HG02798 (cell line): ENCODE data around the gene PXN.
"Not testable (repeated sequence)": the region's sequence is repeated elsewhere in the genome, so short reads cannot be mapped to it uniquely, and the experiment has no call there.

Experiments used
- ATAC-seq: cut with Tn5 transposase; IDR thresholded peaks from one replicate; pipeline ENCODE4 v1.9.1; 2021; ENCODE audit warnings: mild to moderate bottlenecking; ENCODE audit not compliant: unreplicated experiment, poor library complexity

Gene PXN

DNA sequence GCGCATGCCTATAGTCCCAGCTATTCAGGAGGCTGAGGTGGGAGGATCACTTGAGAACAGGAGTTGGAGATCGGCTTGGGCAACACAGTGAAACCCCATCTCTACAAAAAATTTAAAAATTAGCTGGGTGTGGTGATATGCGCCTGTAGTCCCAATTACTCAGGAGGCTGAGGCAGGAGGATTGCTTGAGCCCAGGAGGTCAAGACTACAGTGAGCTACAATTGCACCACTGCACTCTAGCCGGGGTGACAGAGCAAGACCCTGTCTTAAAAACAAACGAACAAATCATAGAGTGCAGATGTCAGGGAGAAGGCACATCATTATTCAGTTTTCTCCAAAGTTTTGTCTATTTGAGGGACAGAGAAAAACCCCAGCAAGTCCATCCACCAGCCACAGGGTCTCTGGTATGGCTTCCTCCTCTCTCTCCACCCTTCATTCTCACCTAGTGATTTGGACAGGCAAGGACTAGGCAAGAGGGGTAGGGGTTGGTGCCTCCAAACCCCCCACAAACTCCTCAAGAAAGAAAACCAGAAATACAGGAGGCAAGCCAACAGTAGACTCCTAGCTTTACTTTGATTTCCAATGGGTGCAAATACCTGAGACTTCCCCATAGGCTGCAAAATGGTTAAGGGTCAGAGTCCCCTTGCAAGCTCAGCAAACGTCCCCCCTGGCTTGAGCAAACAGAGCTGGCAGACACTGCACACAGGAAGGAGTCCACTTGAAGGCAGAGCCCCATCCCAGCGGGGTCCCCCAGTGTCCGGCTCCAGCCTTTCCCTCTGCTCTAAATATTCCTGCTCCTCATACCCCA is 38.1 kb downstream of the PXN start:
- no peak for ATAC-seq

- no peak for ATAC-seq
These were observed 39.5 kb downstream of the PXN start for GRCh38 chr12:120225852-120226640.

- no peak for ATAC-seq
These were observed 40.4 kb downstream of the PXN start for GRCh38 chr12:120225200-120225558.

DNA sequence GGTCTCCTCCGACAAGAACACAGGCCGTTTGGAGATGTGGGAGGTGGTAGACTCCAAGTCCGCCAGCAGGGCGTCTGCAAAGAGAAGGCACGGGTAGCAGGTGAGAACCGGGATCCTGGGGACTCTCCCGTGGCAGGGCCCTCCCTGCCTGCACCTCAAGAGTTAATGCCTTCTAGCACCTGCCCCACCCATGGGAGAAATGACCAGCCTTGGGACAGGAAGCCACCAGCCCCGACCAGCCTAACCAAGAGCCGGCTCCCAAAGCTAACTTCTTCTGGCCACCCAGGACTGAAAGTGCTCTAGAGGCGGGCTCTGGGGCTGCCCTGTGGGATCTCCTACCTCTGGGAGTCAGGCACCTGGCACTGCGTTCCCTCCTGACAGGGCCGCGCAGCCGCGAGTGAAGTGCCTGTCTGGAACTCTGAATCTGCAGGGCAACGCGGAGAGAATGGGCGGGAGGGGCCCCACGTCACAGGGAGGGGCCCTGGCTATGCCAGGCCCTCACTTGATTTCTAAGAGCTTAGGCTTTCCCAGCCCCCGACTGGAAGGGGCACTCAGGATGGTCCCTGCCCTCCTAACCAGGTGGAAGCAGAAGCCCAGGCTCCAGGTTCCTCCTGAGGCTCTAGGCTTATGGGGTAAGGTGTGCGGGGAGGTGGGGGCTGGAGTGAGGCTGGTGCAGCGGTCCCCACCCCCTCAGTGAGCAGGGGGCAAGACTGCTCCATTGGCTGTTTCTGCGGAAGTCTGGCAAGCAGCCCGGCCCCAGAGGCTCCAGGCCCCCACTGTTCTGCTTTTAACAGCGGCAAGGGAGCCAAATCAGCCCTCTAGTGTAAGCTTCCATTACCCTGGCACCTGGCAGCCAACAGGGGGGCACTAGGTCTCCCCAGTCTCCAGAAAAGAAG is 41.0 kb downstream of the PXN start:
- ATAC-seq: no peak

DNA sequence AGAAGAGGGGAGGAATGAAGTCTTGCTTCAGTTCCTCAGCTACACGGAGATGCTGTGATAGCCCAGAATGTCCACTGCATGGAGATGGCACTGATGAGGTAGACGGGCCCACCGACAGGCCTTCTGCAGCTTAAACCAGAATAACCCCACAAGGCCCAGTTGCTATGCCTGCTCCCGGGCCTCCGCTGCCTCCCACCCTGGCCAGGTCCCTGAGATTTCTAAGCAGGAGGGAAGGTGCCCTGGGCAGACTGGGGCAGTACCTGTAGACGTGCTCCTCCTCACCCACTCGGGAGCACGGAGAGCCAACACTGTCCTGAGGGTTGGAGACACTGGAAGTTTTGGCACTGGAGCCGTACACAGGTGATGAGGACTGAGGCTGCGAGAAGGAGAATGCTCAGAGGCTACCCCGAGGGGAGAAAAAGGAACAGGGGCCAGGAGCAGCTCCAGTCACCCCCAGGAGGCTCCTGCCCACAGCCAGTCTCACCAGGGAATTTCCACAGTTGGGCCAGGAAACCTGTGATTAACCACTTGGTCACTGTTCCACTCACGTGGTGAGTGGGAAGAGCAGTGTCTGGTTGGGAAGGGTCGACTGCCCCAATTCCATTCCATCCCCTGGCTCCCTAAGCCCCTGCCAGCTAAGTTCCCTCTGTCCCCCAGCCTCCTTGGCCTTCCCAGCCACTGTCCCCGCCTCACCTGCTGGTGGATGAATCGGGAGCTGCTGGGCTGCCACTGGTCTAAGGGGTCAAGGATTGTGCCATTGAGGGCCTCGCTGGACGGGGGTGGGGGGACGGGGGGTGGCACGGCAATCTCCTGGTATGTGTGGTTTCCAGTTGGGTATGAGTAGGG is 41.8 kb downstream of the PXN start:
- ATAC-seq: no peak

- ATAC-seq: no peak
These were observed 43.2 kb downstream of the PXN start for GRCh38 chr12:120222288-120222832.

GRCh38 chr12:120221576-120221900 is 44.0 kb downstream of the PXN start:
- no peak for ATAC-seq

DNA sequence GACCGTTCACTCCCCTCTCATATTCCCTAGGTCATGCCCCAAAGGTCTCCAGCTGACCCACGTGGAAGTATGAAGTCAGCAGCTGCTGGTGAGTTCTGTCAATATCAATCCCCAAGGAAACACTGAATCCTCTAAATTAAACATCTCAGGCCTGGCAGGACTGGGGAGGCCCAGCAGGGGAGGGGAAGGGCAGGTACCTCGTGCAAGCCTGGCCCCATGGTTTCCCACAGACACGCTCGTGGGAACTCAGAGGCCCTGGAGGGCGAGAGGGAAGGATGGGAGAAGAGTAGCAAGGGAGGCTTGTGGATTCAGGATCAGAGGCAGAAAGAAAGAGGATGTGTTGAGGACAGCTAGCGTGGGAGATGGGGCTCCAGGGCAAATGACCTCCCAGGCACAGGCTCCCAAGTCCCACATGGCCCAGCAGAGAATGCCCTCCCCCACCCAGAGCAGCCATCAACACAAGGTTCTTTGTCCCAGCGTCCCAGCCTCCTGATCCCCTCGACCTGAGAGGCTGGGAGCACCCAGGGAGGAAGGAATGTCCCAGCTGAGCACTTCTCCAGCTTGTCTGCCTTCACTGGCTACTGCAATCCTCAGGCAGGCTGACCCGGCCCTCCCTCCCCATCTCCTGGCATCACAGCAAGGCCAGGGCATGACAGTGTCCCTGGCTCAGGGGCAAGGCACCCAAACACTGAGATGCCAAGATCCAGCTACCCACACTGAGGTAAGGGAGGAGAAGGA is 44.5 kb downstream of the PXN start:
- no peak for ATAC-seq

DNA sequence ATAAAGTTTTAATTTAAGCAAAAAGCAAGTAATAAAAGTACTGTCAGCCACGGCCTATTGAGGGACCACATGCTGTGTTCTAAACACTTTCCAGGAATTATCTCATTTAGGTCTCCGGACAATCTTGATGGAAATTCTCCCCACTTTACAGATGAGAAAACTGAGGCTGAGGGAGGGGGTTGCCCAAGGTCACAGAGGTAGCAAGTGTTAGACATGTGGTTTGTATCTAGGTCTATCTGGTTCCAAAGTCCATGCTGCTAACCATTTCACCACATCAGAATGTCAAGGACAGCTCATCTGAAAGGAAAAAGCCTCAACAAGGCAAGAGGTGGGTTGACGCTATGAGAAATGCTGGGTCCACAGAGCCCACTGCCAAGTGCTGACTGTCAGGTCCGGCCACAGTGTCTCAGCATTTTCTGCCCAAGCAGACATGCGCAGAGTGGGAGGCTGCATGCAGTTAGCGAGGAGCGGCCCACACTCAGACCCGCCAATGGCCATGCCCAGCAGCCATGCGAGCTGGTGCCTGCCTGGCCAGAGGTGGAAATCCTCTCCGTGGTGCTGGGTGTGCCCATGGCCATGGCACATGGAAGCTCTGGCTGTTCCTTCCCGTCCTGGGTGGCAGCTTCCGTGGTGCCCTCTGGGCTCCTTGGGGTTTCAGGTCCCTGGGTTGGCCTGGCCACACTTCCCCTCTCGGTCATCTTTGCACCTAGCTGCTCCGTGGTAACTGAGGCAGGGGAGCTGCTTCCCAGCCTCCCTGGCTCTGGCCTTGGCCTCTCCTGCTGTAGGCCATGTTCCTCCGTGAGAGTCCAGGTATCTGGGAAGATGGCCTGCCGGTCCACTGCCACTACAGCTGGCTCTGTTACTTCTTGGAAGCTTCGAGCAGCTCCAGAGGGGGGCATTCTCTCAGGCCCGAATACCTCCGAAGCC is 46.6 kb downstream of the PXN start:
- no peak for ATAC-seq

- no peak for ATAC-seq
These were observed 48.6 kb downstream of the PXN start for GRCh38 chr12:120216742-120217605.

DNA sequence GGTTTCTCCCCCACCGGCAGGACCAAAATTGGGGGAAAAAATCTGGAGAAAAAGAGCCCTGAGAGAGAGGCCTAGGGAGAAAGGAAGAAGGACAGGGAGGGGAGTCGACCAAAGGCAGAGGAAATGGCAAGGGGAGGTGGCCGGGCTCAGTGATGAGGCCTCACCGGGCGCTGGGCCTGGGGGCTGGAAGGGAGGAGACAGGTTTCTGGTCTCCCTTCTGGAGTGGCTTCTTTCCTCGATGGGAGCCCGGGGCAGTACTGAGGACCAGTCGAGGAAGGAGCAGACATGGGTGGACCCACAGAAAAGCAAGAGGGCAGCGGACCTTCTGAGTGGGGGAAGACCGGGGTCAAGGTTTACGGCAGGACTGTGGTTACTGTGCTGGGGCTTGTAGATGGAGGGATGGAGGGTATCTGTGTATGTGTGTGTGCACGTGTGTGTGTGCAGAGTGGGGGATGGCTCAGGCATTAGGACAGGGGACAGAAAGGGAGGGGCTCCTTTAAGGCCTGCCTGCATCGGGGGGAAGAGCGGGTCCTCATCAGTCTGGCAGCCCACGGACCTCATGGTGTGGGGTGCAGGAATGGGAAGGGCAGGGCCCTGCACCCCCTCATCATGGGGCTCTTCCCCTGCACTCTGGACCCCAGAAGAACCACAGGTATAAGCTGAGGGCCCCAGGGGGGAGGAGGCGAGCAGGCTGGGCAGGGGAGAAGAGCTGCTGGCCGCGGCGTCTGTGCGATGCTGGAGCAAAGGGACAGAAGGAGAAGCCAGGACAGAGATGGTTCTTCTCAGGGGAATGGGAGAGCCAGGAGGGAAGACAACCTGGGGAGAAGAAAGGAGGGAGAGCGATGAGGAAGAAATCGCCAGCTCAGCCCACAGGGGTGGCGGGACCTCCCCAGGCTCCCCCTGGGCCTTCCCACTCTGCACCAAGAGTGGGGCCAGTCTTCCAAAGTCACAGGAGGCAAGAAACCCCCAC is 49.5 kb downstream of the PXN start:
- no peak for ATAC-seq

DNA sequence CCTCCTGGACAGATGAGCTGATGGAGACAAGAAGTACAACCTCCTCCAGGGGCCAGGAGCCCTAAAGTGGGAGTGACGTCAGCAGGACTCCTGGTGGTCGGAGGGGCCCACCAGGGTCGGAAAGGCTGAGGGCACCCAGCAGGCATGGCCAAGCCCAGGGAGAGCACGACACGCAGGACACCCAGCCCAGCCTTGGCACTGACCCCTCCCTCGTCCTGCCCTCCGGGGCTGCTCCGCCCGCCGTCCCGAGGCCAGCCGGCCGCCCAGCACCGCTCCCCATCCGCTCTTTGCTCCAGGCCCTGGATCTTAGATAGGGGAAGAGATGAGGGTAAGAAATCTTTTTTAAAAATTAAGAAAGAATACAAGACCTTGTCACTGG is 50.2 kb downstream of the PXN start:
- ATAC-seq: no peak

DNA sequence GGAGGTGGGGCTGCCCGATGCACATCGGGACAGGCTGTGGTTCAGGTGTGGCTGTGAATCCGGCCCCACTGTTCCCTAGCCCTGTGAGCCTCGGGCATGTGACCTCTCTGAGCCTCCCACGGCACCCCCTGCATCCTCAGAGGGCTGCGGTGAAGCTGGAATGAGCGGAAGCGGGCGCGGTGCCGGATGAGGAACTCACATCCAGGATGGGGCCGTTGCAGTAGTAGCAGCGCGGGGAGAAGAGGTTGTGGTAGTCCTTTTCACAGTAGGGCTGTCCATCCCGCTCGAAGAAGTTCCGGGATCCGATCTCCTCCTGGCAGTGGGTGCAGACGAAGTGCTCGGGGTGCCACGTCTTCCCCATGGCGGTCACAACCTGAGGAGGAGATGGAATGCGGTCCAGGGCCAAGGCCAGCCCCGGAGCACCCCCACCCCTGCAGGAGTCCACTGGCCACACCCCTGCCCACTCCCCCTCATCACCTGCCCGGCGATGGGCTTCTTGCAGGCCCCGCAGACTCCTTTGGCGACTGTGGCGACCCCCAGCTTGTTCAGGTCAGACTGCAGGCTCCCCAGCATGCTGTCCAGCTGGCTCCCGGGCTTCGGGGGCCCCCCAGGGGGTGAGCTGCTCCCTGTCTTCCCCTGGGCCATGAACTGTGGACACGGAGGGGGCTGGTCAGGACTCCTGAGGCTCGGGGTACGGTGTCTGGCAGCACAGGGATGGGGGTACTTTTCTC is 50.7 kb downstream of the PXN start:
- ATAC-seq: no peak

GRCh38 chr12:120213758-120214157 is 51.8 kb downstream of the PXN start:
- no peak for ATAC-seq

DNA sequence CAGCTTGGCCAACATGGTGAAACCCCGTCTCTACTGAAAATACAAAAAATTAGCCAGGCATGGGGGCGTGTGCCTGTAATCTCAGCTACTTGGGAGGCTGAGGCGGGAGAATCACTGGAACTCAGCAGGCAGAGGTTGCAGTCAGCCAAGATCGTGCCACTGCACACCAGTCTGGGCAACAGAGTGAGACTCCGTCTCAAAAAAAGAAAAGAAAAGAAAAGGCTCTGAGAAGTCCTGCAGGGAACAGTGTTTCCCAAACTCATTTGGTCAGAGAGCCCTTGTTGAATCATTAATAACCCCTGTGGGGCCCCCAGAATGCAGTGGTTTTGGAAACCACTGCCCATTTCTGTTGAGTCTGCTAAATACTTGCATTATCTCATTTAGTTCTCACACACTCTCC is 52.3 kb downstream of the PXN start:
- ATAC-seq: not testable (repeated sequence)
